GM19240 (cell line): ENCODE data around the gene RAB27A.
A peak's percentile ranks its signal among the peaks of the same experiment; 100 is the strongest.

ENCODE experiments used
- DNase-seq: peaks from one replicate; pipeline ENCODE4 v3.0.0; 2011; ENCODE audit warnings: low spot score; ENCODE audit not compliant: insufficient read length

RAB27A gene

GRCh38 chr15:55226127-55226526, 63.5 kb downstream of the RAB27A start:
- DNase-seq = no peak

GRCh38 chr15:55224892-55225291, 64.7 kb downstream of the RAB27A start:
- no peak for DNase-seq

- no peak for DNase-seq
Observed at GRCh38 chr15:55222588-55222987, 67.0 kb downstream of the RAB27A start.

- no peak for DNase-seq
Observed at GRCh38 chr15:55221090-55222011, 68.3 kb downstream of the RAB27A start.

GRCh38 chr15:55220606-55221005, 69.0 kb downstream of the RAB27A start:
- DNase-seq = no peak

- no peak for DNase-seq
Observed at GRCh38 chr15:55218056-55218455, 71.6 kb downstream of the RAB27A start.

- DNase-seq = no peak
Observed at GRCh38 chr15:55204464-55204863, 85.1 kb downstream of the RAB27A start.

- no peak for DNase-seq
Observed at GRCh38 chr15:55202206-55202605, 87.4 kb downstream of the RAB27A start.

- no peak for DNase-seq
Observed at GRCh38 chr15:55198706-55199105, 90.9 kb downstream of the RAB27A start.

GRCh38 chr15:55197719-55198118, 91.9 kb downstream of the RAB27A start:
- DNase-seq = no peak

- no peak for DNase-seq
Observed at GRCh38 chr15:55197362-55197705, 92.3 kb downstream of the RAB27A start.

GRCh38 chr15:55196458-55197361, 92.9 kb downstream of the RAB27A start, which contains the start of gene RSL24D1:
RSL24D1 (minus strand) TSS chr15:55196941; CDS start chr15:55196890, 51 bp downstream.
- peak; percentile 73 for DNase-seq

GRCh38 chr15:55195996-55196395, 93.6 kb downstream of the RAB27A start:
- no peak for DNase-seq

- DNase-seq = no peak
Observed at GRCh38 chr15:55194256-55194655, 95.4 kb downstream of the RAB27A start.

- no peak for DNase-seq
Observed at GRCh38 chr15:55186331-55186730, 103.3 kb downstream of the RAB27A start.

- DNase-seq = no peak
Observed at GRCh38 chr15:55183679-55184078, 105.9 kb downstream of the RAB27A start.

GRCh38 chr15:55179141-55179540, 110.5 kb downstream of the RAB27A start:
- no peak for DNase-seq

- DNase-seq = no peak
Observed at GRCh38 chr15:55170361-55170760, 119.3 kb downstream of the RAB27A start.

GRCh38 chr15:55168350-55168974, 121.2 kb downstream of the RAB27A start:
- DNase-seq = peak; percentile 33

- DNase-seq = no peak
Observed at GRCh38 chr15:55164284-55164683, 125.3 kb downstream of the RAB27A start.
